ENCODE results near the gene MPRIP.
A peak's percentile ranks its signal among the peaks of the same experiment; 100 is the strongest.
"Not testable (repeated sequence)": the region's sequence is repeated elsewhere in the genome, so short reads cannot be mapped to it uniquely, and the experiment has no call there.

MPRIP gene

DNA sequence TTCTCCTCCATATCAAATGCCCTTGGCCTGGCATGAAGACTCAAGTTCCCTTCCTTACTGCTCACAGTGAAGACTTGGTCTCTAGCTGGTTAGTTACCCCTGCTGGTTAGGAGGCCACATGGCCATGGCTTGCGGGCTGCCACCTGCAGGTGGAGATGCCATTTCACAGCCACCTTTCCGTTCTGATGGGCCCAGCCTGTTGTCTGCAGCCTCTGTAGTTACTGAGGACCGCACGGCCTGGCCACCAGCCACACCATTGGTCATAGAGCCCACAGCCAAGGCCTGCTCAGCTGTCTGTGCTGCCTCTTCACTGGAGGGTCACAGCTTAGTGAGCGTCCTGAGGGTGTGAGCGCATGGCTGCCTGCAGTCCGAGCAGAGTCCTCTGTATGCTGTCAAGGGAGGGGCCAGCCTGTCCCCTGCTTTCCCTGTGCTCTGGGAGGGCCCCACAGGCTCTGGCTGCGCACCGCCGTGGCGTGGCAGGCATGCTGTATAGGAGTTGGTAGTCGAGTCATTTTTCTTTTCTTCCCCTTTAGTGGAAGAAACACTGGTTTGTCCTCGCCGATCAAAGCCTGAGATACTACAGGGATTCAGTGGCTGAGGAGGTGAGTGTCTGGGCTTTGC lies 104.6 kb downstream of the MPRIP start:
- no peak for DNase-seq (ENCODE audit: low spot score)

- DNase-seq (ENCODE audit: low spot score) = no peak
Measured at GRCh38 chr17:17147821-17148220, 105.6 kb downstream of the MPRIP start.

GRCh38 chr17:17149520-17150447 lies 107.5 kb downstream of the MPRIP start:
- no peak for DNase-seq (ENCODE audit: low spot score)

DNA sequence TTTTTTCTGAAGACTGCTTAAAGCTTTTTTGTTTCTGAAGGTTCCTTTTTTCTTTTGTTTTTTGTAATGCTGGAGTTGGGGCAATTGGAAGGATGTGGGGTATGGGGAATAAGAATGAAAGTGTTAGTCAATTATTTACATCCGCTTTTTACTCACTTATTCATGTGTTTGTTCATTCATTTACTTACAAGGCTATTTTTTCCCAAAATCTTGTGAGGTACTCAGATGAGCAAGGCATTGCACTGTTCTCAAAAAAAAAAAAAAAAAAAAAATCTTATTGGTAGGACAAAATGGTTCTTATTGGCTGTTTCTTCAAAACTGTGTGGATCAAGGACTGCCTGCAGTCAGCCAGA lies 108.2 kb downstream of the MPRIP start:
- DNase-seq (ENCODE audit: low spot score) = no peak

DNA sequence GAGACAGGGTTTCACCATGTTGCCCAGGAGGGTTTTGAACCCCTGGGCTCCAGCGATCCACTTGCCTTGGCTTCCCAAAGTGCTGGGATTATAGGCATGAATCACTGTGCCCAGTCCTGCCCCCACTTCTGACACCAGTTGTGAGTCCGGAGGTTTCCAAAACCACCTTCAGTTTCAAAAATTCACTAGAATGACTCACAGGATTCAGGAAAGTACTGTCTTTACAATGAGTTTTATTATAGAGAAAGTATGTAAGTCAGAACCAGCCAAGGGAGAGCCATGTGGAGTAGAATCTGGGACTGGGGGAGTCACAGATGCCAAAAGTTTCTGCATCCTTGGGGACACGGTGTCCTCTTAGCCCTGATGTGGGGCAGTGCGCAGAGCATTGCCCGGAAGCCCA lies 108.8 kb downstream of the MPRIP start:
- no peak for DNase-seq (ENCODE audit: low spot score)

DNA sequence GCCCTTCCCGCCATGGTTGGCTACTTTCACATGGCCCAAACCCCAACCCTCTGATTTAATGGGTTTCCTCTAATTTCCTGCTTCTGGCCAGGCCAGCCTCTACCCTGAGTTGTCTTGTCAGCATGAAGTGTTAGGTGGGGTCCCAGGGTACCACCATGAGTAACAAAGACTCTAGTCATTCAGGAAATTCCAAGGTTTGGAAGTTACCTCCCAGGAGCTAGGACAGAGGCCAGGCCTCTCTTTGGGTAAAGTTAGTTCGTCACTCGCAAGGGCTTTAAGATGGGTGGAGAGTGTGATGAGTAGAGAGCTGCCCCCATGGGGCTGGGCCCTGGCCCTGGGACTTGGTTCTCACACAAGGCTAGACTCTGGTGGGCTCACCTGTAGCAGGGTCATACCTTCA lies 109.3 kb downstream of the MPRIP start:
- DNase-seq (ENCODE audit: low spot score) = no peak

GRCh38 chr17:17151962-17152361 lies 109.7 kb downstream of the MPRIP start:
- peak; percentile 74 for DNase-seq (ENCODE audit: low spot score)

DNA sequence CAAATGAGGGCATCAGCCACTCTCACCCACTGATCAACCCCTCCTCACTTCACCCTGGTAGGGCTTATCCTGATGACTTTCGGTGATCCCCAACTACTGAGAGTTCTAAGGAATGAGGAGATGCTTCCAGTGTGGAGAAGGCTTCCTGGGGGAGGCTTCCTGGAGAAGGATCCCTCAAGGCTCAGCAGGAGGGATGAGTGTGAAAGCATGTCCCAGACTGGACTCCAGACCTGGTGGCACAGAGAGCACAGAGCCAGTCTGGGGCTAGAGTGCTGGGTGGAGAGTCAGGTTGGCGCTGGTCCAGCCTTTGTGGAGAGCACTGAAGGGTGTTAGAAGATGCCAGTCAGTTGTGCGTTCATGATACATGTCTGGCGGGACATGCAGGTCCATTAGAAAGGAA lies 110.1 kb downstream of the MPRIP start:
- DNase-seq (ENCODE audit: low spot score) = no peak

DNA sequence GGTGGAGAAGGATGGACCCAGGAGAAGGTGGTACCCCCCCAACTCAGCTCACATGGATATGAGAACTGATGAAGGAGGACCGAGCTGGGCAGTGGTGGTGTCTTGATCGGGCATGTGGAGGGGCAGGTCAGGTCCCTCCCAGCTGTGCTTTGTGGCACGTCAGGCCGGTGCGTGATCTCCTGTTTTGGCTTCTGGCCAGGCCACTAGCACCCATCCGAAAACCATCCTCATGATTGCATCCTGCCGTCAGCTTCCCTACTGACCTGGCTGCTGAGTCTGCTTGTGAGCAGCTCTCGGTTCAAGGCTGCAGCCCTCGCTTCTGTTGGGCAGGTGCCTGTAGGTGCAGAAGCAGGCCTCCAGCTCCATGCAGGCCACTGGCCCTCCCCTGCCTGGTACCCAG lies 110.8 kb downstream of the MPRIP start:
- no peak for DNase-seq (ENCODE audit: low spot score)

DNA sequence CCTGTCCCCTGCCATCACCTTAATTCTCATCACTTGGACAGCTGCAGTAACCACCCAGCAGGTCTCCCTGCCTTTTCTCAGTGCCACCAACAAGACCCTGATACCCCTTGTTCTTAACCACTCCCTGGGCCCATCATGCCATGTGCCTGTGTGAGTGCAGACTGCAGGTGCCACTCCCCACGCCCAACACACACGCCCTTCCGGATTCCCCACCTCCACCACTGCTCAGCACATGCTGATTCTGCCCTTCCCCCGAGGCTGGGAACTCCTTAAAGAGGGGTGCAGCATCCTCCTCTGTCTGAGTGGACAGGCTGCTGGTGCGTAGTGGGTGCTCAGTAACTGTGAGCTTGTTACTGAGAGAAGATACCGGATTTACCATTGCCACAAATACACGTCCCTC lies 111.5 kb downstream of the MPRIP start:
- DNase-seq (ENCODE audit: low spot score) = no peak

- no peak for DNase-seq (ENCODE audit: low spot score)
Measured at GRCh38 chr17:17154556-17154955, 112.3 kb downstream of the MPRIP start.

GRCh38 chr17:17154981-17155380 lies 112.7 kb downstream of the MPRIP start:
- no peak for DNase-seq (ENCODE audit: low spot score)

DNA sequence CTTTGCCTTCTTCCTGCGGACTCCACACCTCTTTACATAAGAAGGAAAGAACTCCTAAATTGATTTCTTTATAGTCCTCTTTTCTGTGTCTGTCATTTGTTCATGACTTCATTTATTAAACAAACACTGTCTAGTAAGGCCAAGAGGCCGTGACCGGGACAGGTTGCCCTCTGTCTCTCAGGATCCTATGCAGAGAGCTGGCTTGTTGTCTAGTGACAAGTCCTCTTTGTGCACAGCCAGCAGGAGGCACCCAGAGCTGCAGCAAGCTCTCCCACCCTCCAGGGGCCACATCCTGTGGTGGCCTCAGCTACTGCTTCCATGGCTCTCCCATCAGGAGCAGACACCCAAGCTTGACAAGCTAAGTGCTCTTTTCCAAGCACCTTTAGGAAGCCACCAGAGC lies 113.3 kb downstream of the MPRIP start:
- no peak for DNase-seq (ENCODE audit: low spot score)

- no peak for DNase-seq (ENCODE audit: low spot score)
Measured at GRCh38 chr17:17156107-17156506, 113.8 kb downstream of the MPRIP start.

DNA sequence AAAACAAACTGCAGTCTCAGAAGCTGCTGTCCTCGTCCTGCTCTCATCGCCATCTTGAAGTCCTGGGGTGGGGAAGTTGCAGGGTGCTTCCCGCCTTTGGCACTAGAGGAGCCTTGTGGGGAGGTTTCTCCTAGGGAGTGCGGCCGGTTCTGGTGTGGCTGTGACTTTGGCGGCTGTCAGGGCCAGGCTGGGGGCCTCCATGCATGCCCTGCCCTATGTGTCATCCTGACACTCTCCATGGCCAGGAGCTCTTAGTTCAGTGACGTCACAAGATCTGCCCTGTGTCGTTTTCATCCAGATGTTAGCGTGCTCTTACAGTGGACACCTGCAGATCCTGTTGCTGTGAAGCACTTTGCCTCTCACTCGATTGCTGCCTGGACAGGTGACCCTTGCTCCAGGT lies 114.3 kb downstream of the MPRIP start:
- DNase-seq (ENCODE audit: low spot score) = no peak

DNA sequence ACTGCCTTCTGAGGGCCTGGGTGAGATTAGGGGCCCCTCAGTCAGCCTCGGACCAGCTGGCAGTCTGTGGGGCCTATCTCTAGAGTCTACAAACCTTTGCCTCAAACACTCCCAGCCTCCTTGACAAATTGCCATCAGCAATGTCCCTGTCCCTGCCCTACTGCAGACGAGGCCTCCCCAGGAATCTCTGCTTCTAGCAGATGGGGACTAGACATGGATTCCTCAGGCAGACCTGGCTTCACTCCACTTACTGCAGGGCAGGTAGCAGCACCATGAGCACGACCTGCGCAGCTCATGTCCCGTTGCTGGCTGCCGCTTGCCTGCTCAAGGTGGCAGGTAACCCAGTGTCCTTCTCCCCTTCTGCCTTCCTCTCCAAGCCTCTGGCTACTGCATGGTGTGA lies 114.8 kb downstream of the MPRIP start:
- DNase-seq (ENCODE audit: low spot score) = no peak

GRCh38 chr17:17158506-17158905 lies 116.2 kb downstream of the MPRIP start:
- DNase-seq (ENCODE audit: low spot score) = not testable (repeated sequence)

DNA sequence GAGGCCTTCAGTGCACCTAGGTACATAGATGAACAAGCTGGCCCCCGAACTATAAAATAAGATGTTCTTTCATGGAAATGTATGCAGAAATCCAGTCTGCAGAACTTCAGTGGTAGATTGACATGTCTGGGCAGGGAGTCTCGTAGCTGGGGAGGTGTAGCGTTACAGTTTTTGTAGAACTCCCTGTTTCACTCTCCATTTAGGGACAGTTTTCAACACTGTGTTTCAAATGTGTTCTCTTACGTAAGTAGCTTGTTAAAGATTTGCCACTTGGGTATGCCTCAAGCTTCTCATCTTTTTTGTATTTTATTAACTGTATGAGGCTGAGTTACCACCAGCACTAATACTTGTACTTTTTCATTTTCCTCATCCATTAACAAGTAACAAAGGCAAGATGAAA lies 117.3 kb downstream of the MPRIP start:
- DNase-seq (ENCODE audit: low spot score) = peak; percentile 66

GRCh38 chr17:17161121-17161520 lies 118.9 kb downstream of the MPRIP start:
- no peak for DNase-seq (ENCODE audit: low spot score)

- no peak for DNase-seq (ENCODE audit: low spot score)
Measured at GRCh38 chr17:17161759-17162158, 119.5 kb downstream of the MPRIP start.

- DNase-seq (ENCODE audit: low spot score) = no peak
Measured at GRCh38 chr17:17164156-17164555, 121.9 kb downstream of the MPRIP start.

- no peak for DNase-seq (ENCODE audit: low spot score)
Measured at GRCh38 chr17:17164676-17165075, 122.4 kb downstream of the MPRIP start.

DNA sequence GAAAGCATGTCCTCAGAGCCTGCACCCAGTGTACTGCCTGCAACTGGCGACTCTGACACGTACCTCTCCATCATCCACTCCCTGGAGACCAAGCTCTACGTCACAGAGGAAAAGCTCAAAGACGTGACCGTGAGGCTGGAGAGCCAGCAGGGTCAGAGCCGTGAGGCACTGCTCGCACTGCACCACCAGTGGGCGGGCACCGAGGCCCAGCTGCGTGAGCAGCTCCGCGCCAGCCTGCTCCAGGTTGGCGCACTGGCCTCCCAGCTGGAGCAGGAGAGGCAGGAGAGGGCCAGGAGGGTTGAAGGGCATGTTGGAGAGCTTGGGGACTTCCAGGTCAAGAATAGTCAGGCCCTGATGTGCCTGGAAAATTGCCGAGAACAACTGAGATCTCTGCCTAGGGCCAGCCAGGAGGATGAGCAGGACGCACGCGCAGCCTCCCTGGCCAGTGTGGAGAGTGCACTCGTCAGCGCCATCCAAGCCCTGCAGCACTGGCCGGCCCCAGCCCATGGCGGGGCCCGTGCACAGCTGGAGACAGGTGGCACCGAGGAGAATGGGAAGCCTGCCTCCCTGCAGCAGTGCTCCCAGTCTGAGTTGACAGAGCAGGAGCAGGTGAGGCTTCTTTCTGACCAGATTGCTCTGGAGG lies 123.5 kb downstream of the MPRIP start:
- DNase-seq (ENCODE audit: low spot score) = no peak
